Upper lobe of right lung (tissue), 1 donor: ENCODE measurements around the gene FERMT2. TPM values are rescaled to one million over a fixed set of nuclear protein-coding genes. Genes with fewer than 3 reads are reported as not detected.
A peak's percentile ranks its signal among the peaks of the same experiment; 100 is the strongest.

Source experiments
- ATAC-seq: fragments of 200-7000 bp; cut with Tn5 transposase; one replicate; pipeline ENCODE4 v1.9.1; 2020; ENCODE audit warnings: mild to moderate bottlenecking, moderate library complexity
- DNase-seq: peaks from one replicate; pipeline ENCODE4 v3.0.0-alpha.2; 2020
- H3K27ac ChIP-seq: fragments of 200-600 bp; one replicate; pipeline ENCODE4 v1.8.0; 2022
- H3K27me3 ChIP-seq: fragments of 200-600 bp; one replicate; pipeline ENCODE4 v1.8.0; 2022; ENCODE audit warnings: mild to moderate bottlenecking
- H3K36me3 ChIP-seq: fragments of 200-600 bp; one replicate; pipeline ENCODE4 v1.8.0; 2022
- H3K4me1 ChIP-seq: fragments of 200-600 bp; one replicate; pipeline ENCODE4 v1.8.0; 2022
- H3K4me3 ChIP-seq: fragments of 200-600 bp; one replicate; pipeline ENCODE4 v1.8.0; 2022; ENCODE audit warnings: mild to moderate bottlenecking
- H3K9me3 ChIP-seq: fragments of 200-600 bp; one replicate; pipeline ENCODE4 v1.8.0; 2022
- intact Hi-C: fragments of 100-400 bp; cut with DNase I; formaldehyde crosslinking; loops from one replicate; pipeline ENCODE4 v1.11.0; 2022
- total RNA-seq: library from RNA; stranded (reverse); fragmentation: NEBNext Ultra II Directional; extraction: Animal tissue kit (Norgen Biotek cat#: 25700); gene quantifications from one replicate; pipeline ENCODE4 v1.2.1, GENCODE V29; 2021
- TF ChIP-seq, protein P1 (sequence below): fragments of 200-600 bp; IDR thresholded peaks from one replicate; pipeline ENCODE4 v1.8.0; 2022; ENCODE audit warnings: antibody characterized with exemption
- donor health status: DM: no; HTN: yes; CAD: no; lungs with severe emphysema.

Gene FERMT2
- total RNA-seq, 1 donor from 2014 or later: 103 TPM

DNA sequence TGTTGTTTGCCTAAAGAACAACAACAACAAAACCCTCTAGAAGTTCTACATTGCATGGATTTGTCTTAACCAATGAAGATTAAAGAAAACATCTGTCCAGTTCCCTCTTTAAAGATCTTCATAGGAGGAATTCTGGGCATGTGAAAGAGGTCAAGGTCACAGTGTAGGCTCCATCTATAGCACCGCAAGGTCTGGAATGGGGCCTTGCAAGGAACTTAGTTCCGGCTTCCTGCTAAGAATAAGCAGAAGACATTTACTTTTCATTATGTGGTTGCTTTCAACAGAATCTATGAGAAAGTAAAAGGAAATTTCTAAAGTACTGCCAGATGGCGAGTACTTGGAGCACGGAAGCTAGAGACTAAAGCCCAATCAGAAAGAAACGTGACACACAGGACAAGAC, 102.2 kb downstream of the FERMT2 start:
- H3K27me3 ChIP-seq: no peaks in the 10 kb centered on the region
- ATAC-seq: no peak

GRCh38 chr14:52846591-52846990, 104.3 kb downstream of the FERMT2 start:
- Histone ChIP-seq H3K4me3 (no peak overlapping the region), H3K27ac (no peak overlapping the region), H3K36me3 (no peaks in the 10 kb centered on the region), H3K4me1 (peaks cover 10% of the 10 kb centered on the region), H3K27me3 (no peaks in the 10 kb centered on the region), H3K9me3 (no peaks in the 10 kb centered on the region)
- intact Hi-C loops: no loop called here
- TF ChIP-seq, protein P1, sequence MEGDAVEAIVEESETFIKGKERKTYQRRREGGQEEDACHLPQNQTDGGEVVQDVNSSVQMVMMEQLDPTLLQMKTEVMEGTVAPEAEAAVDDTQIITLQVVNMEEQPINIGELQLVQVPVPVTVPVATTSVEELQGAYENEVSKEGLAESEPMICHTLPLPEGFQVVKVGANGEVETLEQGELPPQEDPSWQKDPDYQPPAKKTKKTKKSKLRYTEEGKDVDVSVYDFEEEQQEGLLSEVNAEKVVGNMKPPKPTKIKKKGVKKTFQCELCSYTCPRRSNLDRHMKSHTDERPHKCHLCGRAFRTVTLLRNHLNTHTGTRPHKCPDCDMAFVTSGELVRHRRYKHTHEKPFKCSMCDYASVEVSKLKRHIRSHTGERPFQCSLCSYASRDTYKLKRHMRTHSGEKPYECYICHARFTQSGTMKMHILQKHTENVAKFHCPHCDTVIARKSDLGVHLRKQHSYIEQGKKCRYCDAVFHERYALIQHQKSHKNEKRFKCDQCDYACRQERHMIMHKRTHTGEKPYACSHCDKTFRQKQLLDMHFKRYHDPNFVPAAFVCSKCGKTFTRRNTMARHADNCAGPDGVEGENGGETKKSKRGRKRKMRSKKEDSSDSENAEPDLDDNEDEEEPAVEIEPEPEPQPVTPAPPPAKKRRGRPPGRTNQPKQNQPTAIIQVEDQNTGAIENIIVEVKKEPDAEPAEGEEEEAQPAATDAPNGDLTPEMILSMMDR: no peak
- no peak for DNase-seq
- no peak for ATAC-seq

More for the DNA sequence above, 102.2 kb downstream of the FERMT2 start:
- H3K4me3 ChIP-seq: no peak overlapping the region
- H3K4me1 ChIP-seq: peaks cover 14% of the 10 kb centered on the region
- DNase-seq: no peak
- H3K36me3 ChIP-seq: no peaks in the 10 kb centered on the region
- TF ChIP-seq, protein P1: no peak
- no peak overlapping the region for H3K27ac ChIP-seq
- no peaks in the 10 kb centered on the region for H3K9me3 ChIP-seq
- intact Hi-C loops: no loop called here

DNA sequence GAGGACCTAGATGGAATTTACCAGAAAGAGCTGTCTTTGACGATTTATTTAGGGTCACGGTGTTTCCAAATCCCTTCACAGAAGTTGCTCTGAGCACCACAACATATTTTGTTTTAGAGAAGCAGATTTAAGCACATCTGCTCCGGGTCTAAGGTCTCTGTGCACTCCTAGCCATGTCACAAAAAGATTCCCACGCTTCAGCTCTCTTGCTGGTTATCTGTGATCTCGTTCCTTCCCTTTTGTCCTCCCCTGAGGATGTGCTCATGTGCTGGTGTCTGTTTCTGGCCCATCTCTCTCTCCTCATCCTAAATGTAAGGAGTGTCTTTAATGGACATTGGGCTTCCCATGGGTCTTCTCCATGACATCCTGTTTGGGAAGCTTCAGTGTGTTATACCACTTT, 105.8 kb downstream of the FERMT2 start:
- TF ChIP-seq, protein P1: no peak
- intact Hi-C loops: no loop called here
- H3K9me3 ChIP-seq: no peaks in the 10 kb centered on the region

GRCh38 chr14:52844262-52845060, 106.4 kb downstream of the FERMT2 start:
- peak overlapping the region; percentile 42 for H3K27ac ChIP-seq
- intact Hi-C loops: no loop called here
- peaks cover 10% of the 10 kb centered on the region for H3K4me1 ChIP-seq
- TF ChIP-seq, protein P1: no peak
- no peaks in the 10 kb centered on the region for H3K9me3 ChIP-seq
- no peak for ATAC-seq
- no peak for DNase-seq
- no peaks in the 10 kb centered on the region for H3K27me3 ChIP-seq
- H3K4me3 ChIP-seq: no peak overlapping the region
- no peaks in the 10 kb centered on the region for H3K36me3 ChIP-seq

More for the DNA sequence above, 105.8 kb downstream of the FERMT2 start:
- DNase-seq (no peak), ATAC-seq (no peak)
- Histone ChIP-seq H3K36me3 (no peaks in the 10 kb centered on the region), H3K4me3 (no peak overlapping the region), H3K27ac (peak overlapping the region; percentile 42), H3K27me3 (no peaks in the 10 kb centered on the region), H3K4me1 (peaks cover 10% of the 10 kb centered on the region)

DNA sequence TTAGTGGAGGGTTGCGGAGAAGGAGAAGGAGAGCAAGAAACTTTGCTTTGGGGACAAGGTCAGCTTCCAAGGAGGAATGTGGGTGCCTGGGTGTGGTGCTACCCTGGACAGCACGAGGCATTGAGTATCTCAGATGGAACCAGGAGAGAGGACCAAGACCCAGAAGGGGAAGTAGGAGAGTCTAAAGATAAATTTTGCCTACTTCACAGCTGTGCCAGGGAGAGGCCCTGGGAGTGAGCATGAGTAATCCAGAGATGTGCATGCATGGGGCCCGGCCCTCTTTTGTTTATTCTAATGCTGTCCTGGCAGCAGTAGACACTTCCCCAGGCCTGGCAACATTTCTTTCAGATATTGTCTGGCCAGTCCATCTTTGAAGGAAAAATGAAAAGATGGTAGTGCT, 110.0 kb downstream of the FERMT2 start:
- H3K27me3 ChIP-seq: no peaks in the 10 kb centered on the region
- intact Hi-C loops: no loop called here
- H3K27ac ChIP-seq: no peak overlapping the region
- TF ChIP-seq, protein P1: no peak
- H3K4me3 ChIP-seq: no peak overlapping the region
- peaks cover 10% of the 10 kb centered on the region for H3K4me1 ChIP-seq
- H3K36me3 ChIP-seq: no peaks in the 10 kb centered on the region
- DNase-seq (no peak), ATAC-seq (peak; percentile 65)
- no peaks in the 10 kb centered on the region for H3K9me3 ChIP-seq
